Right atrium auricular region (tissue), 2 donors: ENCODE results near the gene RSAD1. TPM values are rescaled to one million over a fixed set of nuclear protein-coding genes. Genes with fewer than 3 reads are reported as not detected.

ENCODE experiments used
- DNase-seq: peaks from one replicate; pipeline ENCODE4 v3.0.0-alpha.2; 2019; ENCODE audit warnings: low spot score
- H3K27ac ChIP-seq, 2 donors: fragments of 200-600 bp; sonication (generic); 1 replicate in 1 of 2; 2 replicates in 1 of 2; pipeline ENCODE4 v1.5.1; 2016 to 2019
- H3K27me3 ChIP-seq, 2 donors: fragments of 200-600 bp; sonication (generic); one replicate each; pipeline versions ENCODE4 v1.5.1 to v1.6.0; 2017 to 2019
- H3K36me3 ChIP-seq: fragments of 200-600 bp; sonication (generic); one replicate; pipeline ENCODE4 v1.5.1; 2016
- H3K4me1 ChIP-seq, 2 donors: fragments of 200-600 bp; sonication (generic); one replicate each; pipeline versions ENCODE4 v1.5.1 to v1.6.0; 2017 to 2019
- H3K4me3 ChIP-seq, 2 donors: fragments of 200-600 bp; sonication (generic); 1 replicate in 1 of 2; 2 replicates in 1 of 2; pipeline ENCODE4 v1.5.1; 2017 to 2019; ENCODE audit warnings: mild to moderate bottlenecking in 1 of 2, moderate library complexity in 1 of 2
- H3K9me3 ChIP-seq, 2 donors: fragments of 200-600 bp; sonication (generic); one replicate each; pipeline ENCODE4 v1.5.1; 2019
- total RNA-seq, 2 donors: library from RNA; depleted of rRNA; stranded (reverse); fragments of >200 nt; gene quantifications; one replicate each; pipeline ENCODE4 v1.1.0, GENCODE V29; 2016
- TF ChIP-seq, protein P1 (sequence below), 2 donors: fragments of 200-600 bp; sonication (generic); IDR thresholded peaks; one replicate each; pipeline ENCODE4 v1.5.1; 2019; ENCODE audit warnings: antibody characterized with exemption in 2 of 2

Gene RSAD1
- total RNA-seq, 2 donors from 2014 or later: 19.1 to 19.3 TPM

- H3K9me3 ChIP-seq: no peaks in the 10 kb centered on the region
- H3K27me3 ChIP-seq: no peaks in the 10 kb centered on the region
- peaks cover 33% of the 10 kb centered on the region for H3K36me3 ChIP-seq
- DNase-seq: no peak
- peaks cover 0 to 31% of the 10 kb centered on the region in 2 donors for H3K4me1 ChIP-seq
- no peak overlapping the region for H3K4me3 ChIP-seq
- peak overlapping the region; percentile 79 to 90 for H3K27ac ChIP-seq
- TF ChIP-seq, protein P1, sequence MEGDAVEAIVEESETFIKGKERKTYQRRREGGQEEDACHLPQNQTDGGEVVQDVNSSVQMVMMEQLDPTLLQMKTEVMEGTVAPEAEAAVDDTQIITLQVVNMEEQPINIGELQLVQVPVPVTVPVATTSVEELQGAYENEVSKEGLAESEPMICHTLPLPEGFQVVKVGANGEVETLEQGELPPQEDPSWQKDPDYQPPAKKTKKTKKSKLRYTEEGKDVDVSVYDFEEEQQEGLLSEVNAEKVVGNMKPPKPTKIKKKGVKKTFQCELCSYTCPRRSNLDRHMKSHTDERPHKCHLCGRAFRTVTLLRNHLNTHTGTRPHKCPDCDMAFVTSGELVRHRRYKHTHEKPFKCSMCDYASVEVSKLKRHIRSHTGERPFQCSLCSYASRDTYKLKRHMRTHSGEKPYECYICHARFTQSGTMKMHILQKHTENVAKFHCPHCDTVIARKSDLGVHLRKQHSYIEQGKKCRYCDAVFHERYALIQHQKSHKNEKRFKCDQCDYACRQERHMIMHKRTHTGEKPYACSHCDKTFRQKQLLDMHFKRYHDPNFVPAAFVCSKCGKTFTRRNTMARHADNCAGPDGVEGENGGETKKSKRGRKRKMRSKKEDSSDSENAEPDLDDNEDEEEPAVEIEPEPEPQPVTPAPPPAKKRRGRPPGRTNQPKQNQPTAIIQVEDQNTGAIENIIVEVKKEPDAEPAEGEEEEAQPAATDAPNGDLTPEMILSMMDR (IDR thresholded peaks at IDR 0.05): no peak
These were observed 3.0 kb downstream of the RSAD1 start for GRCh38 chr17:50481648-50482047.

- DNase-seq: no peak
- TF ChIP-seq, protein P1 (IDR thresholded peaks at IDR 0.05): no peak
- Histone ChIP-seq H3K4me1 (peaks cover 0 to 31% of the 10 kb centered on the region in 2 donors), H3K9me3 (no peaks in the 10 kb centered on the region), H3K27me3 (no peaks in the 10 kb centered on the region), H3K36me3 (peaks cover 33% of the 10 kb centered on the region), H3K27ac (peak overlapping the region; percentile 79 to 90), H3K4me3 (no peak overlapping the region)
These were observed 3.5 kb downstream of the RSAD1 start for GRCh38 chr17:50482110-50482509.

GRCh38 chr17:50482516-50482915 lies 3.9 kb downstream of the RSAD1 start:
- no peak overlapping the region for H3K4me3 ChIP-seq
- H3K4me1 ChIP-seq: peaks cover 0 to 31% of the 10 kb centered on the region in 2 donors
- H3K36me3 ChIP-seq: peaks cover 33% of the 10 kb centered on the region

DNA sequence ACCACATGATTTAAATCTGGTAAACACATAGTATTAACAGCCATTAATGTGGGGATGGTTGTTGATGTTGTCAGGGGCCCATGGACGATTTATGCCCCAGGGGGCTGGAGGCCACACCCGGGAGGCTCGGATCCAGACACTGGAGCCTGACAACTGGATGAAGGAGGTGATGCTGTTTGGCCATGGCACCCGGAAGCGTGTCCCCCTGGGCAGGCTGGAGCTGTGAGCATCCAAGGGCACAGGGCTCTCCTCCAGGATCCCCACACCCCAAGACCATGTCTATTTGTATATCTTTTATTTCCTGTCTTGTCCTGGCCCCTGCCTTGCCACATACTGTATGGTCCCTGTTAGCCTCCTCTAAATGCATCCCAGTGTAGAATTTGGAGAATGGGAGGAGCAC lies 4.6 kb downstream of the RSAD1 start:
- peaks cover 33% of the 10 kb centered on the region for H3K36me3 ChIP-seq
- no peak for DNase-seq
- no peaks in the 10 kb centered on the region for H3K27me3 ChIP-seq
- no peaks in the 10 kb centered on the region for H3K9me3 ChIP-seq
- TF ChIP-seq, protein P1 (IDR thresholded peaks at IDR 0.05): no peak
- no peak overlapping the region for H3K4me3 ChIP-seq
- peaks cover 0 to 27% of the 10 kb centered on the region in 2 donors for H3K4me1 ChIP-seq
- H3K27ac ChIP-seq: peak overlapping the region; percentile 79 to 90

More at GRCh38 chr17:50482516-50482915, 3.9 kb downstream of the RSAD1 start:
- H3K27ac ChIP-seq: peak overlapping the region; percentile 79 to 90
- peak; percentile 97 for DNase-seq
- H3K27me3 ChIP-seq: no peaks in the 10 kb centered on the region
- TF ChIP-seq, protein P1 (IDR thresholded peaks at IDR 0.05): peak; percentile 84 to 95
- H3K9me3 ChIP-seq: no peaks in the 10 kb centered on the region

DNA sequence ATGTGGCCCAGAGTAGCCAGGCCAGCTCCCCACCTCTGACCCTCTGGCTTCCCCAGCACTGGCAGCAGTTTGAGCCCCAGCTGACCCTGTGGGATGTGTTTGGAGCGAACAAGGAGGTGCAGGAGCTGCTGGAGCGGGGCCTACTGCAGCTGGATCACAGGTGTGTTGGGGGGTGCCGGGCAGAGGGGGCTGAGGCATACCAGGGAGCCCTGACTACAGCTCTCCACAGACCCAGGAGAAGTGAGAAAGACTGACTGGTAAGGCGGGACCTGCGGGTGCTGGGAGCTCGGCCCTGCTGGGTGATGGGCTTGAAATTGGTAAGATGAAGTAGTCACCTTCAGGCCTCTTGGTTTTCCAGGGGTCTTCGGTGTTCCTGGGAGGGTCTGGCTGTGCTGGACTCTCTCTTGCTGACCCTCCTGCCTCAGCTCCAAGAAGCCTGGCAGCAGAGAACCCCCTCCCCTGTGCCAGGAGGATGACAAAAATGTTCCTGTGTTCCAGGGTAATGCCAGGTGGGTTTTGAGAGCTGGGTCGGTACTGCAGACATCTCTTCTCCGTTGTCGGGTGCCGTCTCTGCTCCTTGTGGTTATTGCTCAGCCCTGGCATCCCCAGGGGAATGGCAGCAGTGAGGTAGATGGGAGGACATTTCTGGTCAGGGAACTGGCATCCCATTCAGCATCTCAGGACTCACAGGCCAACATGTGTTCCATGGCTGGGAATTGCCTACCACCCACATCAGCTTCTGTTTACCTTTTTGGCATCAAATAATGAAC lies 5.9 kb downstream of the RSAD1 start:
- no peak overlapping the region for H3K4me3 ChIP-seq
- H3K4me1 ChIP-seq: peaks cover 0 to 22% of the 10 kb centered on the region in 2 donors
- DNase-seq: no peak
- H3K27ac ChIP-seq: no peak overlapping the region
- H3K9me3 ChIP-seq: no peaks in the 10 kb centered on the region
- H3K27me3 ChIP-seq: no peaks in the 10 kb centered on the region
- TF ChIP-seq, protein P1 (IDR thresholded peaks at IDR 0.05): no peak
- H3K36me3 ChIP-seq: peaks cover 33% of the 10 kb centered on the region
